GM19324 (cell line): Measurements from ENCODE around the gene INSIG1.

Source experiments
- ATAC-seq: cut with Tn5 transposase; IDR thresholded peaks from one replicate; pipeline ENCODE4 v1.9.1; 2021; ENCODE audit warnings: mild to moderate bottlenecking, moderate library complexity; ENCODE audit not compliant: unreplicated experiment, low FRiP score

Gene INSIG1

GRCh38 chr7:155323001-155323638 is 25.4 kb downstream of the INSIG1 start:
- no peak for ATAC-seq

GRCh38 chr7:155324012-155324917 is 26.6 kb downstream of the INSIG1 start:
- ATAC-seq: no peak

- ATAC-seq: no peak
Measured at GRCh38 chr7:155324918-155325235, 27.2 kb downstream of the INSIG1 start.

DNA sequence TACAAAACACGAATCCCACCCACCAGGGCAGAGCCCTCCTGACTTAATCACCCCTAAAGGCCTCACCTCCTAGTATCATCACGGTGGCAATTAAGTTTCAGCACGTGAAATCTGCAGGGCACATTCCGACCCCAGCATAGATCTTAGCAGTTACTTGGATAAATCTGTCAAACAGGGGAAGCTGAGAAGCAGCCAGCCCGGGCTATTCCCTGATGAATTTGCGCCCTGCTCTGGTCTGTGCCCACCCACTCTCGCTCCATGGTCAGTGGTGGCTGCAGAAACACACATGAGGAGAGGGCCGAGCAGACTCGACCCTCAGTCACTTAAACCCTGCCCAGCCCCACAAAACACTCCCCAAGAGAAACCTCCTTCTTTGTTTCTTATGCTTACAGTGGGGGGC is 28.7 kb downstream of the INSIG1 start:
- no peak for ATAC-seq

DNA sequence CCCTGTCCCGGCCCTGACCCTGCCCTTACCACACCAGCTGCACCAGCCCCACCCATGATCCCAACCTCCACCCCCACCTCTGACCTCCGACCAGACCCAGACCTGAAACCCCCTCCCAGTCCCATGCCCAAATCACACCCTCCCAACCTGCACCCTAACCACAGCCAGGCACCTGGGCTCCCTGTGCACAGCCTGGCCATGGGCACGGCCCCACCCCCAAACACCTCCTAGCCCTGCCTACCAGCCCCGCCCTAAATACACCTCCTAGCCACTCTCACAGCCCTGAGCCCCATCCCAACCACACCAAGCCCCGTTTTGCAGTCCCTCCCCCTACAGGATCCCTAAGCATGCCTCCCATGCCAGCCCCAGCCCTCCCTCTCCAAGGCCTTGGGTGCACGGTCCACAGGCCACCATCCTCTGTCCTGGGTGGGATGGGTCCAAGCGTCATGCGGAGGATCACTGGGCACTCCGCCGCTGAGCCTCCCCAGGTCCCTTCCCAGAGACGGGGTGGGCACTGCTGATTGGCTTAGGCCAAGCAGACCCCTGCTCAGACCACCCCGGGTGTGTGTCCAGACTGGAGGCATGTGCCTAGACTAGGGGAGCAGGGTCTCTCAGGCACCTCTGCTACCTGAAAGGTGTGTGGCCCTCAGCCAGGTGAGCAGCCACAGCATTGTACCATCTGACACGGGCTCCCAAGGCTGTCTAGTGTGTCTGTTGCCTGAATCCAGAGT is 30.1 kb downstream of the INSIG1 start:
- ATAC-seq: no peak

- no peak for ATAC-seq
Measured at GRCh38 chr7:155329225-155329624, 31.5 kb downstream of the INSIG1 start.

DNA sequence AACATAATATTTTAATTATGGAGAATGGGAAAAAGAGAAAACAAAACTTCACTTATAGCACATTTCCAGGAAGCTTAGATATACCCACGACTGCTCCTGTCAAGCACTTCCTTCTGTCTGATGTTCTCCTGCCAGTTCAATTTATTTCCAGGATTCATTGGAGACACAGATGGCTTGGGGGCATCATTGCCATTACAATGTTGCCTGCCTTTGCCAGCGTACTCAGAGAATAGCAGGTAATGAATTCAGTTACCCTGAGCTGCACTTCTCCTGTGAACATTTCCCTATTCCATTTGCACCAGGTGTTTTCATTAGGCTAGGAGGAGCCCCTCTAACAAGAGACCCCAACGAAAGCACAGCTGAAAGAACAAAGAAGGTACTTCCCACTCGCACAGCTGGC is 33.7 kb downstream of the INSIG1 start:
- ATAC-seq: no peak

DNA sequence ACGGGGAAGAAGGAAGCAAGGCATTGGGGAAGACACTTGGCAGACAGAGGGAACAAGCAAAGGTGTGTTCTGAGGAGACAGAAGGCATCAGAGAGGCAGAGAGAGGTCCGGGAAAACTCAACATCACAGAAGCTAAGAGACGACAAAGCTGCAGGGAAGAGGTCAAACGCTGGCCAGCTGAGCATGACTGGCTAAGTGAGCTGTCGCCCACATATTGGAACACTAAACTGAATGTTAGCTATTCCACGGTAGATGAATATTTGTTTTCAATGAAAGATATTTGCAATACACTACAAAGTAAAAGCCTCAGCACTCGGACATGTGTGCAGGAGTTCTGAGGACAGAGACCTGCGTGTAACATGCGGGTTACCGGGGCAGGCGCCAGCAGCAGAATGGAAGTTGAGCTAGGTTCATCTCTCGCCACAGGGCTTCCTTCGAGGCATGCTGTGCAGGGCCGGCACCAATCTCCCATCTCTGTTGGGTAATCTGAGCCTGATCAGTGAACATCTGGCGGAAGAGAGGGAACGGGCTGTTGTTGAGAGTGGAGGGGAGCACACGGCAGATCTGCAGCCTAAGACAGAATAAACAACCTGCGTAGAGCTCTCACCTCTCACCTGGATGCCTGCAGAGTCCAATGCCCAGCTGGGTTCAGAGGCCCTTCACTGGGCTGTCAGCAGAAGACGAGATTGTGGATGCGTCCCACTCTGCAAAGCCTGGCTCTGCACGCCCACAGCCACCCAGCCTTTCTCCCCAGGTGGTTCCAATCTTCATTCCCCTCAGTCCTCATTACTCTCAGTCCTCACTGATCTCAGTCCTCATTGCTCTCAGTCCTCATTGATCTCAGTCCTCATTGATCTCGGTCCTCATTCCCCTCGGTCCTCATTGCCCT is 35.9 kb downstream of the INSIG1 start:
- no peak for ATAC-seq

- no peak for ATAC-seq
Measured at GRCh38 chr7:155336812-155337602, 39.3 kb downstream of the INSIG1 start.

DNA sequence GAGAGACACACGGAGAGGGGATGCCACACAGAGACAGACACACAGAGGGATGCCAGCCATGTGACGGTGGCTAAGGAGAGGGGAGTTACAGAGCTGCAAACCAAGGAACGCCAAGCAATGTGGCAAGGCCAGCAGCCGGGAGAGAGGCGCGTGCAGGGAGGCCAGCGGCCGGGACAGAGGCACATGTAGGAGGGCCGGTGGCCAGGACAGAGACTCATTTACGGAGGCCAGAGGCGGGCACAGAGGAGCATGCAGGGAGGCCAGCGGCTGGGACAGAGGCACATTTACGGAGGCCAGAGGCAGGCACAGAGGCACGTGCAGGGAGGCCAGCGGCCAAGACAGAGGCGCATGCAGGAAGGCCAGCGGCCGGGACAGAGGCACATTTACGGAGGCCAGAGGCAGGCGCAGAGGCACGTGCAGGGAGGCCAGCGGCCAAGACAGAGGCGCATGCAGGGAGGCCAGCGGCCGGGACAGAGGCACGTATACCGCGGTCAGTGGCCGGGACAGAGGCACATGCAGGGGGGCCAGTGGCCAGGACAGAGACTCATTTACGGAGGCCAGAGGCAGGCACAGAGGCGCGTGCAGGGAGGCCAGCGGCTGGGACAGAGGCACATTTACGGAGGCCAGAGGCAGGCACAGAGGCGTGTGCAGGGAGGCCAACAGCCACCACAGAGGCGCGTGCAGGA is 40.4 kb downstream of the INSIG1 start:
- no peak for ATAC-seq

- no peak for ATAC-seq
Measured at GRCh38 chr7:155338632-155339320, 41.1 kb downstream of the INSIG1 start.

- ATAC-seq: no peak
Measured at GRCh38 chr7:155339474-155339873, 41.8 kb downstream of the INSIG1 start.

DNA sequence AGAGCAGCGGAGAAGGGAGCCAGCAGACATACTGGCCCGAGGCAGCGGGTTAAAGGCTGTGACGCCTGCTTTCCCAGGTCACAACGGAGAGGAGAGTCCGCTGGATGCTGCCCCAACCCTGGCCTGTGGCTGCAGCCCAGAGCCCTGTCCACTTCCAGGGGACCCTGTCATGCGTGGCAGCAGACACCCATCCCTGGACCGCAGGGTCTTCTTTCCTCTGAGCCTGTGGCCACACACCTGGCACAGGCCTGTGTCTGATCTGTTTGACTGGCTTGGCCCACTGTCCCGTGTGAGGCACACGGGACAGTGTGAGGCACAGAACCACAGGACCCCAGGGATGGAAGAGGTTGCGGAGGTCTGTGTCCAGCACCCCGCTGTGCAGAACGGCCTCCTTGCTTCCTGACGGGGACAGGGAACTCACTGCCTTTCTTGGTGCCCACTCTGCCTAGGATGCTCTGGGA is 42.4 kb downstream of the INSIG1 start:
- ATAC-seq: no peak

GRCh38 chr7:155340721-155341120 is 43.0 kb downstream of the INSIG1 start:
- no peak for ATAC-seq

DNA sequence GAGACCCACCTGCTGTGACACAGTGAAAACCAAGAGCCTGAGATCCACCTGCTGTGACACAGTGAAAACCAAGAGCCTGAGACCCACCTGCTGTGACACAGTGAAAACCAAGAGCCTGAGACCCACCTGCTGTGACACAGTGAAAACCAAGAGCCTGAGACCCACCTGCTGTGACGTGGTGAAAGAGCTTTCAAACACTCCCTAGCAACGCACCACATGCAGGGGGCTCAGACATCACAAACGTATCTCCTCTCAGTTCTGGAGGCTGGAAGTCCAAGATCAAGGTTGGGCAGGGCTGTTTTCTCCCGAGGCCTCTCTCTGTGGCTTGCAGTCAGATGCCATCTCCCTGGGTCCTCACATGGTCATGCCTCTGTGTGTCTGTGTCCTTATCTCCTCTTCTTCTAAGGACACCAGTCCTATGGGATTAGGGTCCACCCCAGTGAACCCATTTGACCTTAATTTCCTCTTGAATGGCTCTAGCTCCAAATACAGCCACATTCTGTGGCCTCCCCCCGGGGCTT is 43.8 kb downstream of the INSIG1 start:
- ATAC-seq: no peak

DNA sequence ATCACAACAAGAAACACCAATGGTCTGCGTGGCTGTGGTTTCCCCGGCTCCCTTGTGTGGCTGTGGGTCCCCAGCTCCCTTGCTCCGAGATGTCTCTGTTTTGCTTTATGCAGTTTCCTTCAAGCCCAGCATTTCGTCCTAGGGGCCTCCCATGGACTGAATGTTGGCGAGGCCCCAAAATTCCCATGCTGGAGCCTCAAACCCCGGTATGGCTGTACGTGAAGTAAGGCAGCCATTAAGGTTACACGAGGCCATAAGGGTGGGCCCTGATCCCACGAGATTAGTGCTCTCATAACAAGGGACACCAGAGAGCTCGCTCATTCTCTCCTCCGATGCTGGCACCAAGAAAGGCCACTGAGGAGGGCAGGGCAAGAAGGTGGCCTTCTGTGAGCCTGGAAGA is 44.6 kb downstream of the INSIG1 start:
- no peak for ATAC-seq

- ATAC-seq: no peak
Measured at GRCh38 chr7:155343150-155343549, 45.5 kb downstream of the INSIG1 start.

DNA sequence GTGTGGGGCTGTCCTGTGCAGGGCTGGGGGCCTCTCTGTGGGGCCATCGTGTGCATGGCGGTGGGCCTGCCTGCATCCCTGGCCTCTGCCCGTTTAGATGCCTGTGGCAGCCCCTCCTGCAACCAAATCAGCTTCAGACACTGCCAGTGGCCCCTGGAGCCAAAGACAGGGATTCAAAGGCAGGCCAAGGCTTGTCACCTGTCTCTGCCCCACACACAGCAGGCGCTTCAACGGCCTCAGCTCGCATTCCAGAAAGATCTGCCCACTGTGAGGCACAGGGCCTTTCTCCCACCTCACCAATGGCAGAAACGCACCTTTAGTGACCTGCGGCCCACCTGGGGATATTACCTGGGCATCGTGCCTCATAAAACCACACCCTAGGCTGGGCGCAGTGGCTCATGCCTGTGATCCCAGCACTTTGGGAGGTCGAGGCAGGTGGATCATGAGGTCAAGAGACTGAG is 46.0 kb downstream of the INSIG1 start:
- ATAC-seq: no peak
